Esophagus squamous epithelium (tissue), 5 donors: ENCODE results near the gene GABBR2. TPM values are rescaled to one million over a fixed set of nuclear protein-coding genes. Genes with fewer than 3 reads are reported as not detected.
"Not testable (repeated sequence)": the region's sequence is repeated elsewhere in the genome, so short reads cannot be mapped to it uniquely, and the experiment has no call there.

Experiments used
- DNase-seq: peaks from one replicate; lab custom pipeline; 2025; lab: John Stamatoyannopoulos, UW
- H3K27ac ChIP-seq, 4 donors: fragments of 200-600 bp; sonication (generic); one replicate each; pipeline ENCODE4 v1.5.1; 2016 to 2019; ENCODE audit warnings: mild to moderate bottlenecking in 1 of 4
- H3K27me3 ChIP-seq, 4 donors: fragments of 200-600 bp; sonication (generic); 1 replicate in 3 of 4; 2 replicates in 1 of 4; pipeline versions ENCODE4 v1.5.1 to v1.6.0; 2017 to 2021; ENCODE audit warnings: antibody characterized with exemption in 1 of 4
- H3K36me3 ChIP-seq, 3 donors: fragments of 200-600 bp; sonication (generic); one replicate each; pipeline ENCODE4 v1.5.1; 2016 to 2019
- H3K4me1 ChIP-seq, 3 donors: fragments of 200-600 bp; sonication (generic); one replicate each; pipeline ENCODE4 v1.5.1; 2017 to 2019
- H3K4me3 ChIP-seq, 4 donors: fragments of 200-600 bp; sonication (generic); 1 replicate in 3 of 4; 2 replicates in 1 of 4; pipeline ENCODE4 v1.5.1; 2016 to 2019; ENCODE audit warnings: mild to moderate bottlenecking in 2 of 4, moderate library complexity in 1 of 4
- H3K9me3 ChIP-seq, 3 donors: fragments of 200-600 bp; sonication (generic); one replicate each; pipeline ENCODE4 v1.5.1; 2016 to 2019
- POLR2A ChIP-seq, 4 donors: fragments of 450-650 bp; IDR thresholded peaks; one replicate each; pipeline ENCODE4 v1.6.1; 2017; ENCODE audit warnings: antibody characterized with exemption in 4 of 4, mild to moderate bottlenecking in 4 of 4, moderate library complexity in 3 of 4
- WGBS, 2 donors: methylation state at CpG; one replicate each; pipeline ENCODE4 v1.1.5; 2018; 5-methylcytosine and 5-hydroxymethylcytosine counted together
- intact Hi-C: fragments of 100-400 bp; cut with DNase I; formaldehyde crosslinking; loops from one replicate; pipeline ENCODE4 v1.15.0; 2022
- total RNA-seq, 4 donors: library from RNA; depleted of rRNA; stranded (reverse); fragments of >200 nt; gene quantifications; one replicate each; pipeline ENCODE4 v1.1.0, GENCODE V29; 2016
- TF ChIP-seq, protein P1 (sequence below), 6 experiments: fragments of 450-650 bp in 4 of 6; fragments of 200-600 bp in 2 of 6; sonication (generic) in 2 of 6; IDR thresholded peaks; one replicate each; pipeline ENCODE4 v1.5.1; 2016 to 2019; ENCODE audit warnings: antibody characterized with exemption in 6 of 6, mild to moderate bottlenecking in 4 of 6, moderate library complexity in 4 of 6
- donor health status: DM: yes; HTN: yes; CAD: no.

Gene GABBR2
- total RNA-seq, 4 donors from 2014 or later, result not detected

DNA sequence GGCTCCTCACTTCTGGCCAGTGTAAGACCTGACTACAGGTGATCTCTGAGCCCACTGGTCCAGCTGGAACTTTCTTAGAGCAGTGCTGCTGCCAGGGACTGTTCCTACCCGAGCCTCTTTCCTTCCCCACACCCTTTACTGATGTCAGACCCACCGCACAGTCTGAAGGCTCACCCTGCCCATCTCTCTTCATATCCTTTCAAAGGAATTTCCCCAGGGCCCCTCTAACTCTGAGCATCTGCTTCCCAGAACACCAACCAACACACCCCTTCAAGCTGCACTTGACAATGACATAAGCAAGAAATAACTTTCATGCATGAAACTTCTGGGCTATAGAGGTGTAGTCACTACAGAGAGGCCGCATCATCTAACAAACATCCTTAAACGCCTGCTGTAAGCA, 119.6 kb downstream of the GABBR2 start:
- no peak overlapping the region for H3K27ac ChIP-seq
- WGBS, 2 donors, result 68 to 74% methylated on average over 4 of the region's 4 CpGs
- intact Hi-C loops, result no loop called here
- H3K9me3 ChIP-seq, result no peaks in the 10 kb centered on the region
- no peaks in the 10 kb centered on the region for H3K4me1 ChIP-seq
- DNase-seq, result no peak
- TF ChIP-seq, protein P1, sequence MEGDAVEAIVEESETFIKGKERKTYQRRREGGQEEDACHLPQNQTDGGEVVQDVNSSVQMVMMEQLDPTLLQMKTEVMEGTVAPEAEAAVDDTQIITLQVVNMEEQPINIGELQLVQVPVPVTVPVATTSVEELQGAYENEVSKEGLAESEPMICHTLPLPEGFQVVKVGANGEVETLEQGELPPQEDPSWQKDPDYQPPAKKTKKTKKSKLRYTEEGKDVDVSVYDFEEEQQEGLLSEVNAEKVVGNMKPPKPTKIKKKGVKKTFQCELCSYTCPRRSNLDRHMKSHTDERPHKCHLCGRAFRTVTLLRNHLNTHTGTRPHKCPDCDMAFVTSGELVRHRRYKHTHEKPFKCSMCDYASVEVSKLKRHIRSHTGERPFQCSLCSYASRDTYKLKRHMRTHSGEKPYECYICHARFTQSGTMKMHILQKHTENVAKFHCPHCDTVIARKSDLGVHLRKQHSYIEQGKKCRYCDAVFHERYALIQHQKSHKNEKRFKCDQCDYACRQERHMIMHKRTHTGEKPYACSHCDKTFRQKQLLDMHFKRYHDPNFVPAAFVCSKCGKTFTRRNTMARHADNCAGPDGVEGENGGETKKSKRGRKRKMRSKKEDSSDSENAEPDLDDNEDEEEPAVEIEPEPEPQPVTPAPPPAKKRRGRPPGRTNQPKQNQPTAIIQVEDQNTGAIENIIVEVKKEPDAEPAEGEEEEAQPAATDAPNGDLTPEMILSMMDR (IDR thresholded peaks at IDR 0.05), result no peak
- no peak for TF ChIP-seq POLR2A (IDR thresholded peaks at IDR 0.05)
- H3K36me3 ChIP-seq, result no peaks in the 10 kb centered on the region
- H3K4me3 ChIP-seq, result no peak overlapping the region
- peaks cover 0 to 43% (median 0%) of the 10 kb centered on the region in 4 donors for H3K27me3 ChIP-seq

DNA sequence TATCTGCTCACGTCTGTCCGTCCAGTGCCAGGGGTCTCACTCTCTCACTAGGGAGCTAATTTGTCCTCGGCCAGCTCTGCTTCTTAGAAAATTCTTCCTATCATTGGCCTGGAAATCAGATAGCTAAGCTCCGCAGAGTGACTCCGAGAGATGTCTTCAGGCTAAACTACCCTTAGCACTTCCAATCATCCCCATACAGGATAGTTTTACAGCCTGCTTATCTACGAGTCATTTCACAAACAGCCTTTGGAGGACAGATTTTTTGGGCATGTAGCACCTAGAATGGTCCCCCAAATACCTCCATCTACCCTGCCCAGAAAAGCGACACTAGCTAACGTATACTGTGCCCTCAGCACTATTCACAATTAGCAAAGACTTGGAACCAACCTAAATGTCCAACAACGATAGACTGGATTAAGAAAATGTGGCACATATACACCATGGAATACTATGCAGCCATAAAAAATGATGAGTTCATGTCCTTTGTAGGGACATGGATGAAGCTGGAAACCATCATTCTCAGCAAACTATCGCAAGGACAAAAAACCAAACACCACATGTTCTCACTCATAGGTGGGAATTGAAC, 123.8 kb downstream of the GABBR2 start:
- intact Hi-C loops, H3K27ac ChIP-seq, H3K4me1 ChIP-seq, H3K36me3 ChIP-seq, H3K9me3 ChIP-seq, DNase-seq, H3K4me3 ChIP-seq: not testable (repeated sequence)
- peaks cover 0 to 52% (median 0%) of the 10 kb centered on the region in 4 donors for H3K27me3 ChIP-seq
- 70 to 83% methylated on average over 5 to 7 of the region's 10 CpGs for WGBS, 2 donors

- Histone ChIP-seq H3K4me3 (no peak overlapping the region), H3K27me3 (peaks cover 0 to 51% (median 0%) of the 10 kb centered on the region in 4 donors), H3K36me3 (no peaks in the 10 kb centered on the region), H3K4me1 (no peaks in the 10 kb centered on the region), H3K27ac (no peak overlapping the region), H3K9me3 (no peaks in the 10 kb centered on the region)
- no peak for DNase-seq
- TF ChIP-seq, protein P1 (IDR thresholded peaks at IDR 0.05), result no peak
- TF ChIP-seq POLR2A (IDR thresholded peaks at IDR 0.05), result no peak
- 0% methylated on average over 1 of the region's 1 CpG; no CpG with 5 or more reads in 1 of the 2 donors for WGBS, 2 donors
- intact Hi-C loops, result no loop called here
Measured at GRCh38 chr9:98584059-98584458, 124.7 kb downstream of the GABBR2 start.

- intact Hi-C loops, result no loop called here
- Histone ChIP-seq H3K36me3 (no peaks in the 10 kb centered on the region), H3K9me3 (no peaks in the 10 kb centered on the region), H3K4me1 (no peaks in the 10 kb centered on the region), H3K27ac (no peak overlapping the region), H3K27me3 (peaks cover 0 to 48% (median 0%) of the 10 kb centered on the region in 4 donors), H3K4me3 (no peak overlapping the region)
- TF ChIP-seq, protein P1 (IDR thresholded peaks at IDR 0.05), result no peak
- no peak for TF ChIP-seq POLR2A (IDR thresholded peaks at IDR 0.05)
- no peak for DNase-seq
- 73 to 81% methylated on average over 3 of the region's 3 CpGs for WGBS, 2 donors
Measured at GRCh38 chr9:98583417-98583816, 125.3 kb downstream of the GABBR2 start.

GRCh38 chr9:98580956-98581355, 127.8 kb downstream of the GABBR2 start:
- TF ChIP-seq, protein P1 (IDR thresholded peaks at IDR 0.05), result no peak
- TF ChIP-seq POLR2A (IDR thresholded peaks at IDR 0.05), result no peak
- 67 to 81% methylated on average over 7 to 11 of the region's 11 CpGs for WGBS, 2 donors
- intact Hi-C loops, result no loop called here

More at GRCh38 chr9:98580956-98581355, 127.8 kb downstream of the GABBR2 start:
- no peak for DNase-seq
- Histone ChIP-seq H3K36me3 (no peaks in the 10 kb centered on the region), H3K9me3 (no peaks in the 10 kb centered on the region), H3K27ac (no peak overlapping the region), H3K4me3 (no peak overlapping the region), H3K4me1 (no peaks in the 10 kb centered on the region), H3K27me3 (peaks cover 0 to 54% (median 0%) of the 10 kb centered on the region in 4 donors)
